Measurements from ENCODE around the gene PIK3R1.
"Not testable (repeated sequence)": the region's sequence is repeated elsewhere in the genome, so short reads cannot be mapped to it uniquely, and the experiment has no call there.

The PIK3R1 gene

DNA sequence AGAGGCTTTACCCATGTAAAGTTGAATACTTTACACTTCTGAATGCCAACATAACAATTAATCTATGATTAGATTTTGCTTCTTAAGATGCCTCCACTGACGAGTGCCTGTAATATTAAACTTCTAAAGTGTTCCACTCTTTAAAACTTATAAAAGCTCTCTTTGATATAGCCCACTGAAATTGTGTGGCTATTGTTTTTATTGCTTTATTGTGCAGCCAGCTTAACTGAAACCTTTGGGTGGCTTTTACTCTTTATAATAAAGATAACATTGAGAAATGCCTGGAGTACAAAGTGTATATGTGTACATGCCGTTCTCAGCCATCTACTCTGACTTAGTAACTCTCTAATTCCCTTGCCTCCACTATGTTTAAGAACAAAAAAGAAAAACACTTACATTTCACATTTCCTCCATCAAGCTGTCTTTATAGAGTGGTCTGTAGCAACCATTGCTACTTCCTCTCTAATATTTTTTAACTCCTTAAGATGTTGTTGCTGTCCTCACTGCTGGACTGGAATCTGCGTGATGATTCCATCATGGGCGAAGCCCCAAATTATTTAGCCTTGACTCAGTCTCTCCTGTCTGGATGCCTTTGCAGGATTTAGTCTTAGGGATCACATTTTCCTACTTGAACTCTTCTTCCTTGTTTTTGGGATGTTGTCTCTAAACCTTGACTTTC lies 9.1 kb downstream of the PIK3R1 start:
- H3K27ac ChIP-seq: peak overlapping the region; percentile 83
- no peak for DNase-seq (ENCODE audit: low read depth, low spot score)

GRCh38 chr5:68225188-68225910 lies 9.8 kb downstream of the PIK3R1 start:
- H3K27ac ChIP-seq: peak overlapping the region; percentile 83
- peak; percentile 82 for DNase-seq (ENCODE audit: low read depth, low spot score)

DNA sequence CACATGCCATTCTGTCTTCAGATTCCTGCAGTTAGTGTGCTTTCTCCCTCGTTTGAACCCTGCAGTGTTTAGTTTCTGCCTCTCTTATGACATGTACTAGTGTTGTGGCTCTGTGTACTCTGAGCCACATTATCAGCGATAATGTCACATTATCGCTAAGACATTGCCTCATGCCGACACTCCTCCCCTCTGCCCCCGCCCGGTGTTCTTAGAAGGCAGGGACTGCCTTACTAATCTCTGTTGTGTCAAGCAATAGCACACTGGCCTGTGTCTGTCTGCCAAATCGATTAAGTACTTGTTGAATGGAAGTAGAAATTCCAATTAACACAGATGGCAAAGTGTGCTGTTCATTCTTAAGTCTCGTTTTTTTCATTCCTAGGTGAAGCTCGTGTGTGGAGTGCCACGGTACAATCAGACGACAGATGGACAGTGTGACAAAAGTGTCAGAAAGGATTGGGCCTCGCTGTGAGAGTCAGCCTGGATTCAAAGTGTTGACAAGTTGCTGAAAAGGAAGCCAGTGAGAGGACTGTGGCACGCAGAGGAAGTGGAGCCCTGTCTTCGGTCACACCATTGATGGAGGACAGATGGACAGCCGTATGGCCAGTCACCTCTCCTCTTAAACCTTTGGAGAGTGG lies 10.5 kb downstream of the PIK3R1 start:
- no peak for DNase-seq (ENCODE audit: low read depth, low spot score)
- H3K27ac ChIP-seq: peak overlapping the region; percentile 83

- H3K27ac ChIP-seq: no peak overlapping the region
- DNase-seq (ENCODE audit: low read depth, low spot score): no peak
Observed at GRCh38 chr5:68226546-68227073, 11.1 kb downstream of the PIK3R1 start.

GRCh38 chr5:68227532-68228160 lies 12.1 kb downstream of the PIK3R1 start:
- no peak for DNase-seq (ENCODE audit: low read depth, low spot score)
- H3K27ac ChIP-seq: no peak overlapping the region

DNA sequence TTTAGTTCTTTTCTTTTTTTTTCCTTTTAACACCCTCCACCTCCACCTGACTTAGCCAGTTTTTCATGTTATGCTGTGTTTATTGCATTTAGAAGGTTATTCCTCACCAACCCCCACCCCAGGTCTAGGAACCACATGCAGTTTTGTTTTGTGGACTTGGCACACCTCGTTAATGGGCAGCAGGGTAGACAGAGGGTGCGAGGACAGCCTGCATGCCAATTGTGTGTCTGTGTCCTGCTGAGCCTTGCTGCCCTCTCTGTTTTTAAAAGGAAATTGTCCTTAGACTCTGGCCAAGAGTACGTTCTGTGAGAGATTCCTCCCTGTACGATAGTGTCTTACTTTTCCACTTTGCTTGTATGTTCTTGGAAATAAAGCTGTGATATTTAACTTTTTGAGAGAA lies 13.9 kb downstream of the PIK3R1 start:
- no peak for DNase-seq (ENCODE audit: low read depth, low spot score)
- H3K27ac ChIP-seq: no peak overlapping the region

GRCh38 chr5:68230285-68230684 lies 14.7 kb downstream of the PIK3R1 start:
- DNase-seq (ENCODE audit: low read depth, low spot score): no peak
- no peak overlapping the region for H3K27ac ChIP-seq

DNA sequence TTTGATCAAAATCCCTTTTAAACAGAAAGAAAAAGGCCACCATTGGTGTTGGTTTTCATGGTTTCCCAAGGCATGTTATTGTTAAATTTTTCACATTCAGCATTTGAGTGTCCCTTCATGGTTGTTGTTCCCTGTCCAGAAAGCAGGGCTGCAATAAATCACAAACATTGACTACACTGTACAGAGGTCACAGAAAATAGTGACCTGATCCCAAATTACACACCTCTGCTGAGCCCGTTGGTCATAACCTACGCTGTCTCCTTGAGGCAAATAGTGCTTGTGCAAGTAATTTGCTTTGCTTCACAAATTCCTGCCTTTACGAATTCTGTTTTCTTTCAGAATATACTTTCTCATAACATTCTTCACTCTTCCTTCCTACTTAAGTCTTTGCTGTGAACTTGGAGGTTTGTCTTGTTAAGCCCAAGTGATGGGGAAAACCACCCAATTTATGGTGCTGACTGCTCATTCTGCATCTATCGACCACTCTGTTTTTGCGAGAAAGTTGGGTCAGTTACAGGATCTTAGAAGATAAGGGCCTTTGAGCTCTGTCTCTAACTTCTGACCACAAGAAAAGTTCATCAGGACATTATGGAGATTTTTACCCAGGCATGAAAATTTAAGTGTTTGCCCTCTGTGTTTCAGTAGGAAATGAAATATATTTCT lies 16.0 kb downstream of the PIK3R1 start:
- DNase-seq (ENCODE audit: low read depth, low spot score): no peak
- no peak overlapping the region for H3K27ac ChIP-seq

DNA sequence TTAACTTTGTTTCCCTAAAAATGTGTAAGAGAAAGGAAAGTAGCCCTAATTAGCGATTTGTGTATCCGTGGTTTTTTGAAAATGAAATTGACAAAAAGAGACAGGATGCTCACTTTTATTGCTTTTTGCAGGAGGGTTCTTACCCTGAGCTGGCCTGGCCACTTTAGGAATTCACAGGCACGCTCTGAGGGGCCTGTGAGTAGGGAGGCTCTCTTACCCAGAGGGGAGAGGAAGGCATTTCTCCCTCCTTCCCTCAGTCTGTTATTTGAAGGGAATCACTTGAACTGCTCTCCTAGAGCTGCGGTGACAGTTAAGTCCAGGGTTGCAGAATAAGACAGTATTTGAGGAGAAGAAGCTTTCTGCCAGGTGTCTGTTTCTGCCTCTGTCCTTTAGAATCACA lies 16.7 kb downstream of the PIK3R1 start:
- no peak for DNase-seq (ENCODE audit: low read depth, low spot score)
- no peak overlapping the region for H3K27ac ChIP-seq

DNA sequence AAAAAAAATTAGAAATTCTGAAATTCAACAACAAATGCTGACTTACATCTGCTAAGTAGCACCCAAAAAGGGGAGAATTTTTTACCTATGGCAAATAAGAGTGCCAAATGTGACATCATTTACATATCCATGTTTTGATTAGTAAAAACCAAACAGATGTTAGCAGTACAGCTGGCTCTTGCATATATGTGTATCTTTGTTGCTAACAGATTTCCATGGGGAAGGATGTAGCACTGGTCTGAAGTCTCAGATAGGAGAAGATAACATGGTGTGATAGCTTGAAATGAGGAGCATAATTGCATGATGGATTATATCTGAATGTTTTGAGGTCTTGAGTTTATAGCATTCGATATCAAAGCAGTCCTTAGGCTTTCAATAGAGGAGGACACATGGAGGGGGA lies 17.5 kb downstream of the PIK3R1 start:
- no peak for DNase-seq (ENCODE audit: low read depth, low spot score)
- no peak overlapping the region for H3K27ac ChIP-seq

- not testable (repeated sequence) for H3K27ac ChIP-seq; DNase-seq (ENCODE audit: low read depth, low spot score)
Observed at GRCh38 chr5:68235229-68235628, 19.7 kb downstream of the PIK3R1 start.

- DNase-seq (ENCODE audit: low read depth, low spot score): no peak
- H3K27ac ChIP-seq: no peak overlapping the region
Observed at GRCh38 chr5:68237715-68238114, 22.2 kb downstream of the PIK3R1 start.

GRCh38 chr5:68239487-68239886 lies 23.9 kb downstream of the PIK3R1 start:
- H3K27ac ChIP-seq: no peak overlapping the region
- DNase-seq (ENCODE audit: low read depth, low spot score): no peak

- no peak overlapping the region for H3K27ac ChIP-seq
- DNase-seq (ENCODE audit: low read depth, low spot score): no peak
Observed at GRCh38 chr5:68240202-68240601, 24.6 kb downstream of the PIK3R1 start.

DNA sequence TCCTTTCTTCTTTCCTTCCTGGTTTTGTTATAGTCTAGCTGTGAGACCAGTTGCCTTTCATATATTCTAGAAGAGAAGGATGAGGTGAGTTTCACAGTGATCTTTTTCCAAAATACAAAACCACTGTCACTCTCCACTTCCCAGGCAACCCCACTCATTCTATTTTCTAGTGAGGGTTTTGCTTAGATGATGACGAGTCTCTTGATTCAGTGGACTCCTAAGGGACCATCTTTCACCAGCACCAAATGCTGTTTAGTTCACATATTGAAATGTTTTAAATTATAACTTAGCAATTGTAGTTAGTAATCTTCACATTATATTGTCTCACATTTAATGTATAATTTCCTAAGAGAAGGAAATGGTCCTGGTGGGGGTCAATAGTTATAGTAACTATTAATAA lies 25.2 kb downstream of the PIK3R1 start:
- no peak overlapping the region for H3K27ac ChIP-seq
- no peak for DNase-seq (ENCODE audit: low read depth, low spot score)

- no peak for DNase-seq (ENCODE audit: low read depth, low spot score)
- H3K27ac ChIP-seq: no peak overlapping the region
Observed at GRCh38 chr5:68242743-68243142, 27.2 kb downstream of the PIK3R1 start.

- no peak for DNase-seq (ENCODE audit: low read depth, low spot score)
- H3K27ac ChIP-seq: no peak overlapping the region
Observed at GRCh38 chr5:68243251-68243650, 27.7 kb downstream of the PIK3R1 start.

DNA sequence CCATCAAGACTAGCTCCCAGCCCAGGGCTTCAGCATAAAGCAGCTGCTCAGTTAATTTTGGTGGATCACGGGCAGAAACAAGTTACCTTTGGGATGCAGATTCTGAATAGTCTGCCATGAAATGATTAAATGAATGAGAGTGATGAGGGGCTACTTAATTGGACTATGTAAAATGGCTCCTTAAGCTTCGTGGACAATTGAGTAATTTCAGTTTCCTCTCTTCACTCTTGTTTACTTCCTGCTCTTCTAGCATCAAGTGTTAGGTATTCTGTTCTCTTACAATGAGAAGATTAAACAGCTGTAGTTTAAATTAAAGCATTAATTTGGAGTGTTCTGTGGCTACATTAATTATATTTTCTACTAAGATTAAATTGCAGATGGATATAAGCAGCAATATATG lies 28.1 kb downstream of the PIK3R1 start:
- no peak for DNase-seq (ENCODE audit: low read depth, low spot score)
- H3K27ac ChIP-seq: no peak overlapping the region

- DNase-seq (ENCODE audit: low read depth, low spot score): no peak
Observed at GRCh38 chr5:68245319-68245718, 29.8 kb downstream of the PIK3R1 start.

DNA sequence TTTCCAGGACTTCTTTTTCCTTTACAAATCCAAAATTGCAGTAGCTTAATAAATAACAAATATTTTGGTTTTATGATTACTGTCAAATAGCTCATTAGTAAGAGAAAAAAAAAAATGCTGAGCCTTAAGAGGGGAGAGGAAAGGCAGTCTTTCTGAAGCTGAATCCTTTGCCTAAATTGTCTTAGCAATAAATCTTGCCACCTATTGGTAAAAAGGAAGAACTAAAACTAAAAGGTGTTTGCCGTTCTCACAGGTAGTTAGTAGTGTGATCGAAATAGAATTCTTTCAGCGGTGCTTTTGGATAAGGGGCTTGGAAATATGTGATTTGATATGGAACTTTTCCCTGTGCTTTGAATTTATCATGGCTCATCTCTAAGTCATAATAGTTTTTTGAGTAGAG lies 31.2 kb downstream of the PIK3R1 start:
- H3K27ac ChIP-seq: no peak overlapping the region
- DNase-seq (ENCODE audit: low read depth, low spot score): no peak

More at GRCh38 chr5:68245319-68245718, 29.8 kb downstream of the PIK3R1 start:
- H3K27ac ChIP-seq: no peak overlapping the region
